Measurements from ENCODE around the gene P2RX3.
"Not testable (repeated sequence)": the region's sequence is repeated elsewhere in the genome, so short reads cannot be mapped to it uniquely, and the experiment has no call there.

P2RX3 gene

GRCh38 chr11:57349491-57350274 is 11.5 kb downstream of the P2RX3 start:
- DNase-seq (ENCODE audit: low read depth in 2 of 2), result peak; percentile 26 to 57

DNA sequence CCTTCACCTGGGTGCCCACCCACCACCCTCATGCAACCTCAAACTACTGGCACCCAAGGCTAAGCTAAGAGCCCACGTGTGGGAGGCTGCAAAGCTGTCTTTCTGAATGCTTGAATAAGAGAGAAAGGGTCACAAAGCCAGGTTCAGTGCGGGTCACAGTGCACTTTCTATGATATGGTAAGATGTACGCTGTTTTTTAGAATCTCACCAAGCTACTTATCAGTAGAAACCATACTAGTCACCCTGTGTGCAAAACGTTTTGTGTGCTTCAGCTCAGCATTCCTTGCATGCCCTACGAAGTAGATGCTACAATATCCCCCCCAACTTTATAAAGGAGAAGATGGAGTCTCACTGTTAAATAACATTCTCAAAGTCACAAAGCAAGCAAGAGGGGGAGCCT is 14.9 kb downstream of the P2RX3 start:
- no peak for DNase-seq (ENCODE audit: low read depth in 2 of 2)

- DNase-seq (ENCODE audit: low read depth in 2 of 2), result no peak
Measured at GRCh38 chr11:57353446-57353845, 15.3 kb downstream of the P2RX3 start.

DNA sequence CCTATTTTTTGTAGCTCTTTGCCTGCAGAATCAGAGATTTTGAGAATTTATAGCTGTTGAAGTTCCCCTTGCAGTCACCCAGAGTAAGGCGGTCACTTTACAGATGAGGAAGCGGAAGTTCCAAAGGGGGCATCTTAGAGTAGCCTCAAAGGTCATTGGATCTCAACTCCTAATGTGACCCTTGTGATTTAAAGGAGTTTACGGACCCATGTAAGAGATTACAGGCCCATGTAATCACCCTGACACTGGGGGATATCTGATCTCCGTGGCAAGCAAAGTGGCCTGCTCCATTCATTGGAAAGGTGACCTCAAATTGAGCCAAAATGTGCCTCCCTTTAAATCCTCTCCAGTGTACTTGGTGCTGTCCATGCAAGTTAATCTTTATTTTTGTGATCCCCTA is 15.7 kb downstream of the P2RX3 start:
- no peak for DNase-seq (ENCODE audit: low read depth in 2 of 2)

DNA sequence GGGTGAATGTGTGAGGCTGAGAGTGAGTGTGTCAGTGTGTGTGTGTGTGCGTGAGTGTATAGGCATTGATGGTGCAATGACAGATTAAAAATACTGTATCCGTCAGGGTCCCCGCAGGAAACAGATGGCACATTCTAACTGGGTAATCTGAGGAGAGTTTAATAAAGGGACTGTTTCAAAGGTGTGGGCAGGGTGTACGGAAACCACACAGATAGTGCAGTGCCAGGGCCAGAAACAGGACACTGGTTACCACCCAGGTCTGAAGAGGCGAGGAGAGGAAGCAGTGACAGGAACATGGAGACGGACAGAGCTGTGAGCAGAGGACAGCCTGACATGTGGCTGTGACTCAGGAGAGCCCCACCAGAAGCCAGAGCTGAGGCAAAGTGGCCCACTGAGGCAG is 16.5 kb downstream of the P2RX3 start:
- DNase-seq (ENCODE audit: low read depth in 2 of 2), result no peak

DNA sequence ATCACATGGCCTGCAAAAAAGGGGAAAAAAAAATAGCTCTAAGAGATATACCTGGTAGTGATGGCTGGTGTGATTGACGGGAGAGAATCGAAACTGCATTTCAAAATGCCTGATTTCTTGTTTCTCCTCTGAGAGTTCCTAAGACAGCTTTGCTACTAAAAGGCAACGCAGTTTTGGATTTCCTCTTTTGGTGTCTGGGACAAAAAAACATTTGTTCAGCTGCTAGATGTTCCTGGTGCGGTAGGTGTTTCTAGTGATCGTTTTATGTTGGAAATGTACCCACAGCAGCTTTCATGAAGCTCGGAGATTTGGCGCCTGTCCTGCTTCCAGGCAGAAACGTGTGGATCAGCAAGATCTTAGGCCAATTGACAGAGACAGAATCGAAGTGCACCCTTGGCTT is 18.1 kb downstream of the P2RX3 start:
- DNase-seq (ENCODE audit: low read depth in 2 of 2), result no peak

GRCh38 chr11:57357310-57357709 is 19.2 kb downstream of the P2RX3 start:
- DNase-seq (ENCODE audit: low read depth in 2 of 2), result no peak

GRCh38 chr11:57357856-57358255 is 19.7 kb downstream of the P2RX3 start:
- no peak for DNase-seq (ENCODE audit: low read depth in 2 of 2)

GRCh38 chr11:57358543-57358961 is 20.4 kb downstream of the P2RX3 start:
- DNase-seq (ENCODE audit: low read depth in 2 of 2), result no peak

DNA sequence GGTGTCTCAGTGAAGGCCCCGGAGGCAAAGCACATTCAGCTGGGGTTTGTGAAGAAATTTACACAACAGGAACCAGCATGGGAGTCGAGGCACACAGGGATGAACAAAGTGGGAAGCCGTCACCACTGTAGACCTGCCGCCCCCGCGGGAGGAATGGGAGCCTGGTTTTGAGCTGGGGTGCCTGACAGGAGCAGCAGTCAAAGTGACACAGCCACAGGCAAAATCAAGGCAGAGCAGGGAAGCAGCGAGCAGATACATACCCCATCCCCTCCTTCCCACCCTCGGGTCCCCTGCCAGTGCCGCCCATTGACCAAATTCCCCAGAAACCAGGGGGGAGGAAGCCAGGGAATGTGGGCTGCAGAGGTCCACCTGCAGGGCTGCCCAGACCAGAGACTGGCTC is 20.8 kb downstream of the P2RX3 start:
- DNase-seq (ENCODE audit: low read depth in 2 of 2), result no peak

DNA sequence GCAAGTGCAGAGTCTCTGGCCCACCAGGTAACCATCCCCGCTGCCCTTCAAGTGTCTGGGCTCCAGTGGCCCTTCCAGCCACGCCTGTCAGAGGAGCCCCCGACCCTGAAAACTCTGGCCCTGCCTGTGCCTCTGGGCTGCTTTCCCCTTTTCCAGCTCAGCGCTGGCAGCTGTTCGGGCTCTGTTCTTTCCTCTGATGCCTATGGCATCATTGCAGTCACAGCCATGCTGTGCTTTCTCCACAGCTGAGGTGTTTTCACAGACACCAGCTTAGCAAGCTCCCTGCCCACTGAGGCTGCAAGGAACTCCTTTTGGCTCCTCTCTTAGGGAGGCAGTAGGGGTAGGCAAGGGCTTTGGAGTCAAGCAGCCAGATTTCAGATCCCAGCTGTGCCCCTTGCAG is 21.2 kb downstream of the P2RX3 start:
- no peak for DNase-seq (ENCODE audit: low read depth in 2 of 2)

DNA sequence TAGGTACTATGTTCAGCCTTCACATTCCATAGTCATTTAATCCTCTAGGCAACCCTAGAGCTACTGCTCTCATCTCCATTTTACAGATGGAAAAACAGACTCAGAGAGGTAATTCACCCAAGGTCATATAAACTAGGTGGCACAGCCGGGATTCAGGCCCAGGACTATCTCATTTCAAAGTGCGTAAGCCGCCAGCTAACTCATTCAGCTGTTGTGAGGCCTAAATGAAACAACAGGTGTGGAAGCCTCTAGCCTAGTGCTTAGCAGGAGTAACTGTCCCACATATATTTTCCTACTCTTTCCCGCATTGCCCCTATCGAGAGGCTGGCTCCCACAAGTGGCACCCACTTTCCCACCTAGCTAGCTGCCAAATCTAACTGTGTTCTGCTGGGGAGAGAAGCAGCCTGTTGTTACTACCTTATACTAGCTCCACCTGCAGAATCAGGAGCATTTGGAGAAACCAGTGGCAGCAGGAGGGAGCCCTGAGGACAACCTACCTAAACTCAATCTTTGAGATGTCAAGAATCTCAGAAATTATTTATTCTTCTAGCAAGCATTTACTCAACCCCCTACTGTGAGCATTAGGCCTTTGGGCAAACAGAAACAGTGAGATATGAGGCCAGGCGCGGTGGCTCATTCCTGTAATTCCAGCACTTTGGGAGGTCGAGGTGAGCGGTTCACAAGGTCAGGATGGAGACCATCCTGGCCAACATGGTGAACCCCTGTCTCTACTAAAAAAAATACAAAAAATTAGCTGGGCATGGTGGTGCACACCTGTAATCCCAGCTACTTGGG is 21.9 kb downstream of the P2RX3 start:
- no peak for DNase-seq (ENCODE audit: low read depth in 2 of 2)

DNA sequence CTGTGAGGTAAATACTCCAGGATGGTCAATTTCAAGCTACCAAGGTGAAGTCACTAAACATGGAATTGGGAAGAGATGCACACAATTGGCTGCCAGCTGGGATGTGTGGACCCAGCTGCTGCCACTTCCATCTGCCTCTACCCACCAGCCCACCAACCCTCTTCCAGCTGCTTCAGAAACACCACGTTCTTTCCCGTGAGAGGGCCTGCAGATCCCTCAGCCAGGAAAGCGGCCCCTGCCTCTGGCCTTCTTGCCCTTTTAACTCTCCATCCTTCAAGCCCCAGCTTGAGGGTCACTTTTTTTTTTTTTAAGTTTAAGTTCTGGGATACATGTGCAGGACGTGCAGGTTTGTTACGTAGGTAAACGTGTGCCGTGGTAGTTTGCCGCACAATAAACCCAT is 22.8 kb downstream of the P2RX3 start:
- DNase-seq (ENCODE audit: low read depth in 2 of 2), result no peak

DNA sequence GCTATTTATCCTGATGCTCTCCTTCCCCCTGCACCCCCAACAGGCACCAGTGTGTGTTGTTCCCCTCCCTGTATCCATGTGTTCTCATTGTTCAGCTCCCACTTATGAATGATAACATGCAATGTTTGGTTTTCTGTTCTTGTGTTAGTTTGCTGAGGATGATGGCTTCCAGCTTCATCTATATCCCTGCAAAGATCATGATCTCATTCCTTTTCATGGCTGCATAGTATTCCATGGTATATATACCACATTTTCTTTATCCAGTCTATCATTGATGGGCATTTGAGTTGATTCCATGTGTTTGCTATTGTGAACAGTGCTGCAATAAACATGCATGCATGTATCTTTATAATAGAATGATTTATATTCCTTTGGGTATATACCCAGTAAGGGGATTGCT is 23.3 kb downstream of the P2RX3 start:
- DNase-seq (ENCODE audit: low read depth in 2 of 2), result not testable (repeated sequence)

GRCh38 chr11:57361926-57362325 is 23.8 kb downstream of the P2RX3 start:
- no peak for DNase-seq (ENCODE audit: low read depth in 2 of 2)

- DNase-seq (ENCODE audit: low read depth in 2 of 2), result no peak
Measured at GRCh38 chr11:57363131-57364080, 25.3 kb downstream of the P2RX3 start.

- no peak for DNase-seq (ENCODE audit: low read depth in 2 of 2)
Measured at GRCh38 chr11:57364851-57365660, 26.9 kb downstream of the P2RX3 start.

GRCh38 chr11:57368106-57368844 is 30.1 kb downstream of the P2RX3 start:
- DNase-seq (ENCODE audit: low read depth in 2 of 2), result no peak

DNA sequence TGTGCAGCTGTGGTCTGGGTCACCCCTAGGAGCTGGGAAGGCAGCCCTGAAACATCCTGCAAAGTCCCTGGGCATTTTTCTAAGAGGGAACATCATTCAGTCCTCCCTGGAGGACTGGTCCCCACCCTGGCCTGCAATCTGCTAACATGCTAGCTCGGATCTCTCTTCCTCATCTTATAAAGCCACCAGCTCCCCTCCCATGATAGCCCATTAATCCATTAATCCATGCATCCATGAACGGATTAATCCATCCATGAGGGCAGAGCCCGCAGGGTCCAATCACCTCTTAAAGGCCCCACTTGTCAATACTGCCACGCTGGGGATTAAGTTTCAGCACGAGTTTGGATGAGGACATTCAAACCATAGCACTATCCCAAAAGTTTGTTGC is 30.7 kb downstream of the P2RX3 start:
- no peak for DNase-seq (ENCODE audit: low read depth in 2 of 2)

- DNase-seq (ENCODE audit: low read depth in 2 of 2), result no peak
Measured at GRCh38 chr11:57370251-57370650, 32.1 kb downstream of the P2RX3 start.

DNA sequence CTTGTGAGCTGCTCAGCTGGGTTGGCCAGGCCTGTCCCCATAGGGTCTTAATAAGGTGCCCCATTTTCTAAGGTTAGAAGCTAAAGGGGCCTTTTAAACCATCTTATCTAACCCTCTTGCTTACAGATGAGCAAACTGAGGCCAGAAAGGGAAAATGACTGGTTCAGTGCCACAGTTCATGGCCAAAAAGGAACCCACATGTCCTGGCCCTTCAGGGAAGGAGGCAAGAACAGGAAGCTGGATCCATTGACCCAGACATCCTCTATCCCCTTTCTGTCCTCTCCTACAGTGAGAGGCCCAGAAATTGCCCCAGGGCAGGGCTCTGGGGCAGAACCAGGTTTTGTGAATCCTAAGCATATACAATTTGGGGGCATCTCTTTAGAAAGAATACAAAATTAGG is 32.8 kb downstream of the P2RX3 start:
- no peak for DNase-seq (ENCODE audit: low read depth in 2 of 2)
